H1 (cell line): ENCODE measurements around the gene TEX26.

Experiments
- POLR2A ChIP-seq, 2 experiments: IDR thresholded peaks; 1 replicate in 1 of 2; 2 replicates in 1 of 2; pipeline ENCODE4 v1.6.1; 2011; ENCODE audit warnings: low read depth in 2 of 2, low read length in 2 of 2, mild to moderate bottlenecking in 2 of 2; ENCODE audit errors: control extremely low read depth in 1 of 2
- TF ChIP-seq, protein P1 (sequence below), 3 experiments: IDR thresholded peaks; 1 replicate in 2 of 3; 2 replicates in 1 of 3; pipeline versions ENCODE4 v1.5.1 to v1.6.1; 2011; ENCODE audit warnings: low read length in 3 of 3, mild to moderate bottlenecking in 3 of 3, inconsistent platforms in 2 of 3, low read depth in 1 of 3, moderate library complexity in 1 of 3; ENCODE audit not compliant: insufficient read depth in 1 of 3; ENCODE audit errors: control extremely low read depth in 1 of 3

DNA sequence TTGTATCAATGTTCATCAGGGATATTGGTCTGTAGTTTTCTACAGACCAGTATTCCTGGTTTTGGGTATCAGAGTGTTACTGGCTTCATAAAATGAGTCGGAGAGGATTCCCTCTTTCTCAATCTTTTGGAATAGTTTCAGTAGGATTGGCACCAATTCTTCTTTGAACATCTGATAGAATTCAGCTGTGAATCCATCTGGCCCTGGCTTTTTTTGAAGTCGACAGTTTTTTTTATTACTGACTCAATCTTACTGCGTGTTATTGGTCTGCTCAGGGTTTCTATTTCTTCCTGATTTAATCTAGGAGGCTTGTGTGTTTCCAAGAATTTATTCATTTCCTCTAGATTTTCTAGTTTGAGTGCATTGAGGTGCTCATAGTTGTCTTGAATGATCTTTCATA lies 11.4 kb downstream of the TEX26 start:
- TF ChIP-seq, protein P1, sequence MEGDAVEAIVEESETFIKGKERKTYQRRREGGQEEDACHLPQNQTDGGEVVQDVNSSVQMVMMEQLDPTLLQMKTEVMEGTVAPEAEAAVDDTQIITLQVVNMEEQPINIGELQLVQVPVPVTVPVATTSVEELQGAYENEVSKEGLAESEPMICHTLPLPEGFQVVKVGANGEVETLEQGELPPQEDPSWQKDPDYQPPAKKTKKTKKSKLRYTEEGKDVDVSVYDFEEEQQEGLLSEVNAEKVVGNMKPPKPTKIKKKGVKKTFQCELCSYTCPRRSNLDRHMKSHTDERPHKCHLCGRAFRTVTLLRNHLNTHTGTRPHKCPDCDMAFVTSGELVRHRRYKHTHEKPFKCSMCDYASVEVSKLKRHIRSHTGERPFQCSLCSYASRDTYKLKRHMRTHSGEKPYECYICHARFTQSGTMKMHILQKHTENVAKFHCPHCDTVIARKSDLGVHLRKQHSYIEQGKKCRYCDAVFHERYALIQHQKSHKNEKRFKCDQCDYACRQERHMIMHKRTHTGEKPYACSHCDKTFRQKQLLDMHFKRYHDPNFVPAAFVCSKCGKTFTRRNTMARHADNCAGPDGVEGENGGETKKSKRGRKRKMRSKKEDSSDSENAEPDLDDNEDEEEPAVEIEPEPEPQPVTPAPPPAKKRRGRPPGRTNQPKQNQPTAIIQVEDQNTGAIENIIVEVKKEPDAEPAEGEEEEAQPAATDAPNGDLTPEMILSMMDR (IDR thresholded peaks at IDR 0.05; ENCODE audit: control extremely low read depth in 1 of 3, insufficient read depth in 1 of 3, low read depth in 1 of 3, low read length in 3 of 3) = no peak
- TF ChIP-seq POLR2A (IDR thresholded peaks at IDR 0.05; ENCODE audit: control extremely low read depth in 1 of 2, low read depth in 2 of 2, low read length in 2 of 2) = no peak
